GM18526 (cell line): ENCODE data around the gene GFRA1.

Source experiments
- POLR2A ChIP-seq: IDR thresholded peaks from 3 replicates; pipeline ENCODE4 v1.6.1; 2011; ENCODE audit not compliant: insufficient read length; ENCODE audit errors: extremely low read depth

GFRA1 gene

GRCh38 chr10:116278846-116279245 is 5.8 kb upstream of the GFRA1 start:
- no peak for TF ChIP-seq POLR2A

GRCh38 chr10:116276981-116277380 is 4.0 kb upstream of the GFRA1 start:
- TF ChIP-seq POLR2A: no peak

- no peak for TF ChIP-seq POLR2A
Observed at GRCh38 chr10:116274064-116274904, 1.3 kb upstream of the GFRA1 start.

- no peak for TF ChIP-seq POLR2A
Observed at GRCh38 chr10:116271593-116272439, 1.2 kb downstream of the GFRA1 start.

- TF ChIP-seq POLR2A: no peak
Observed at GRCh38 chr10:116270771-116271592, 2.0 kb downstream of the GFRA1 start.

GRCh38 chr10:116270126-116270770 is 2.8 kb downstream of the GFRA1 start:
- no peak for TF ChIP-seq POLR2A

GRCh38 chr10:116269619-116270018 is 3.4 kb downstream of the GFRA1 start:
- no peak for TF ChIP-seq POLR2A

GRCh38 chr10:116268976-116269375 is 4.0 kb downstream of the GFRA1 start:
- TF ChIP-seq POLR2A: no peak

- TF ChIP-seq POLR2A: no peak
Observed at GRCh38 chr10:116265686-116266085, 7.3 kb downstream of the GFRA1 start.

- no peak for TF ChIP-seq POLR2A
Observed at GRCh38 chr10:116263870-116264655, 8.9 kb downstream of the GFRA1 start.

GRCh38 chr10:116262678-116263077 is 10.3 kb downstream of the GFRA1 start:
- TF ChIP-seq POLR2A: no peak

GRCh38 chr10:116260599-116260998 is 12.4 kb downstream of the GFRA1 start:
- no peak for TF ChIP-seq POLR2A

GRCh38 chr10:116259638-116260037 is 13.4 kb downstream of the GFRA1 start:
- TF ChIP-seq POLR2A: no peak

- TF ChIP-seq POLR2A: no peak
Observed at GRCh38 chr10:116257785-116258184, 15.2 kb downstream of the GFRA1 start.
